GM19351 (cell line): ENCODE measurements around the gene P4HA1.
"Not testable (repeated sequence)": the region's sequence is repeated elsewhere in the genome, so short reads cannot be mapped to it uniquely, and the experiment has no call there.

Source experiments
- ATAC-seq: cut with Tn5 transposase; IDR thresholded peaks from one replicate; pipeline ENCODE4 v1.9.1; 2021; ENCODE audit warnings: mild to moderate bottlenecking, moderate library complexity; ENCODE audit not compliant: unreplicated experiment

The P4HA1 gene

DNA sequence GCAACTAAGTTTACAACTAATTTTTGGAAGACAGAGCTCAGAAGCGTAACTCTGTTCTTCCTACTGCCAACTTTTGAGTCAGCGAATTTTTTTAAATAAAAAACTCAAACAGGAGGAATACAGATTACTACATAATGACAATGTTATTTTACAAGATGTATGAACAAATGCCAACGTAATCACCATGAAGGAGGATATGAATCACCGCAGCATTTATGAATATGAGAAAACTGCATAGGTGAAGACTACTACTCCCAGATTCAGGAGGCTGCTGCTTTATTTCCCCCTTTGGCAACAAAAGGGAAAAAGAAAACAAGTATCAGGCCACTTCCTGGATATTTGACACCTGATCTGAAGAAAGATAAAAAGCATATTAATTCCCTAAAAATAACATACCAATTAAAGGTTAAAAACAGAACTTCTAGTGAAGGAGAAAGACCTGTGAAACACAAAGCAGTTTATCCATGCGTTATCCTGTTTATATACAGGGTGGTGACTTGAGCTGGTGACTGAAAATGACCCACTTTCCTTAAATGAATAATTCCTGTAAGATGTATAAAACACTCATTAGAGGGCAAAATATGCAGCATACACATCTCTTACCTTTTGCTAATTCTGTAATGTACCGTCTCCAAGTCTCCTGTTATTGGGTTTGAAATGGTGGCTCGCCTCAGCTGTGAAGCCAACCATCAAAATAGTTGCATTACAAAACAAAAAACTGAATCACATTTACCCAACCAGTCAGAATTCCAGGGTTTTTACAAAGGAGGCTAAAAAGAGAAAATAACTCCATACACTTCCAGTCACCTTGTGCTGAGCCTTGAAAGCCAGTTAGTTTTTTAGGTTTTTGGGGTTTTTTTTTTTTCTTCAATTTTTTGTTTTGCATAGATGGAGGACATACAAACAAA is 52.0 kb downstream of the P4HA1 start:
- no peak for ATAC-seq

DNA sequence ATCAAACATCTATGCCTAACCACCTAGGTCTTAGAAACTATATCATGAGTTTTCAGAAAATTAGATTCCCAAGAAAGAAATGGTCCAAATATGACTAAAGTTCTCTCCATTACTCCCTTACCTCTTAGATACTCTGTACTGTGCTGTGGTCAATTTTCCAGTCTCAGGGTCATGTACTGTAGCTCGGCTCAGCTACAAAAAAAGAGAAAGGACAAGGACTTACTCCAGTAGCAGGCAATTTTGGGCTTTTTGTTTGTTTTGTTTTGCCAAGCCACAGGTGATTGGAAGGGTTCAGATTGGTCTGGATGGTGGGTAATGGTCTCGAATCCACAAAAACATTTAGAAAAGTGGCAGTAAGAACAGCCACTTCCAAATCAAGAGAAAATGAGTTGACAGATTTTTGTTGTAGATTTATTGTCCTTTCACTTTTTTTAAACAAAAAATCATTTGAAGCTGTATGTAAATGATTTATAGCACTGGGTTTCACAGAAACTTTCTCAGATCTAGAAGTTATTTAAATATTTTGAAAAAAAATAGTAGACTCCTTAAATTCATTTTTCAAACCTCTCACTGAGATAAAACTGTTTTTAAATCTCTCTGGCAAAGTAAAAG is 52.8 kb downstream of the P4HA1 start:
- no peak for ATAC-seq

DNA sequence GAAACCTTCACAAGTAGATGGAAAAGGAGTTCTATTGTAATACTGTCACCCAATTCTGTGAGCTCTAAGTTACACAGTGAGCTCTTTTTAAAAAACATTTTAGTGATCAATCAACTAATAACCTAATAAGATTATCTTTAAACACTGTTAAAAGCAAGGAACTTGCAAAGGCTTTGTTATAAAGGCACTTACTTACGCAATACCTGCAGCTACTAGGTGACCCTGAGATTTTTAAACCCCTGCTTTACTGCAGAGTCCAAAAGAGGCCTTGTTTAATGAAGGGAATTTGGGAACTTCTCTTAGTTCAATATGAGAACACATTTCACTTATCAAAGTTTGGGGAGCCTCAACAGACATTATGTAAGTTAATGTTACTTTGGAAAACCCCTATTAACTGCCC is 53.3 kb downstream of the P4HA1 start:
- ATAC-seq, result no peak

DNA sequence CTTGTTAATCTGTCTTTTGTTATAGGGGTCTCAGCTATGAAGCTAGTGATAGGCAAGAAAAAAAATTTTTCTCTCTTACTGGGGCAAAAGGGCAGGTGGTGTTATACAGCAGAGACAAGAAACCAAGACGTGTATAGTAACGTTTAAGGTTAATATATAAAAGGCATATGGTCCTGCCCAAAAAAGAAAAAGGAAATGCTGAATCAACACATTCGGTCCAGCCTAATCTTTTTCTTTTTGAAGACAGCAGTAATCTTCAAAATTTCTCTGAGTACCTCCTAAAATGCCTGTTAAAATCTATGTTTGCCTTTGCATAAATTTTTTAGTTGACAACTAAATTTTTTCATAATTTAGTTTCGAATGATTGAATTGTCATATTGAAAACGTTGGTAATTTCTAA is 54.5 kb downstream of the P4HA1 start:
- ATAC-seq, result no peak

DNA sequence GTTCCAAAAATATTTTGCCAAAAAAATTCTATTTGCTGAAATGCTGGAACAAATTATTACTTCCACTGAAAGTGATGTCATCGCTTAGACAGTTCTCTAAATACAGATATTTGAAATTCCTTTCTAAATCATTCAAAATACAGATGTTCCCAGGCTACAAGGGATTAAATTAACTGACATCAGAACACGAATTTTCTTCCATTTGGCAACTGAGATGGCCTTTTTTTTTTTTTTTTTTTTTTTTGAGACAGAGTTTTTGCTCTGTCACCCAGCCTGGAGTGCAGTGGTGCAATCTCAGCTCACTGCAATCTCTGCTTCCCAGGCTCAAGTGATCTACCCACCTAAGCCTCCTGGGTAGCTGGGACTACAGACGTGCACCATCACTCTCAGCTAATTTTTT is 57.0 kb downstream of the P4HA1 start:
- ATAC-seq, result no peak

DNA sequence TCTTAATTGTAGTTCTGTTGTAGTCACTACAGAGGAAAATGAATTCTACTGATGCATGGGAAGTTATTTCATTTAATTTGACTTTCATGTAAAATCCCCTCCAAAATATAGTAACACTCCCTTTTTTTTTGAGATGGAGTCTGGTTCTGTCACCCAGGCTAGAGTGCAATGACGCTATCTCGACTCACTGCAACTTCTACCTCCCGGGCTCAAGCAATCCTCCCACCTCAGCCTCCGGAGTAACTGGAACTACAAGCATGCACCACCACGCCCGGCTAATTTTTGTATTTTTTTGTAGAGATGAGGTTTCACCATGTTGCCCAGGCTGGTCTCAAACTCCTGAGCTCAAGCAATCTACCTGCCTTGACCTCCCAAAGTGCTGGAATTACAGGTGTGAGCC is 60.4 kb downstream of the P4HA1 start:
- ATAC-seq, result not testable (repeated sequence)

DNA sequence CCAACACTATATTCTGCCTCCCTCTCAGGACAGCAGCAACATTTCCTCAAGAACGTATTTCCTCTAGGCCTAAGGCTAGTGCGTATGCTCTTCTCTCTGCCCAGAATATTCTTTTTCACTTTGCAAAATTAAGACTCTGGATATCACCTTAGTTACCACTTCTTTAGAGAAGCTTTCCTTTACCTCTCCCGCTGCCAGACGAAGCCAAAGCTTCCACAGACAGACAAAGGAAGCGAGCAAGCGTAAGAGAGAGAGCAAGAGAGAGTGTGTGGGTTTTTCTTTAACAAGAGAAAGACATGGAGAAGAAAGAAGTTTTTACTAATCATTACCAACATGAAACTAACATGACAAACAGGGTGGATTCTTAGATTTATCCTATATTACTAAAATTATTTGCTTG is 64.1 kb downstream of the P4HA1 start:
- ATAC-seq, result no peak

DNA sequence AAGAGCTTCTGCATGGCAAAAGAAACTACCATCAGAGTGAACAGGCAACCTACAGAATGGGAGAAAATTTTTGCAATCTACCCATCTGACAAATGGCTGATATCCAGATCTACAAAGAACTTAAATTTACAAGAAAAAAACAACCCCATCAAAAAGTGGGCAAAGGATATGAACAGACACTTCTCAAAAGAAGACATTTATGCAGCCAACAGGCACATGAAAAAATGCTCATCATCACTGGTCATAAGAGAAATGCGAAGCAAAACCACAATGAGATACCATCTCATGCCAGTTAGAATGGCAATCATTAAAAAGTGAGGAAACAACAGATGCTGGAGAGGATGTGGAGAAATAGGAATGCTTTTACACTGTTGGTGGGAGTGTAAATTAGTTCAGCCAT is 70.0 kb downstream of the P4HA1 start:
- not testable (repeated sequence) for ATAC-seq

DNA sequence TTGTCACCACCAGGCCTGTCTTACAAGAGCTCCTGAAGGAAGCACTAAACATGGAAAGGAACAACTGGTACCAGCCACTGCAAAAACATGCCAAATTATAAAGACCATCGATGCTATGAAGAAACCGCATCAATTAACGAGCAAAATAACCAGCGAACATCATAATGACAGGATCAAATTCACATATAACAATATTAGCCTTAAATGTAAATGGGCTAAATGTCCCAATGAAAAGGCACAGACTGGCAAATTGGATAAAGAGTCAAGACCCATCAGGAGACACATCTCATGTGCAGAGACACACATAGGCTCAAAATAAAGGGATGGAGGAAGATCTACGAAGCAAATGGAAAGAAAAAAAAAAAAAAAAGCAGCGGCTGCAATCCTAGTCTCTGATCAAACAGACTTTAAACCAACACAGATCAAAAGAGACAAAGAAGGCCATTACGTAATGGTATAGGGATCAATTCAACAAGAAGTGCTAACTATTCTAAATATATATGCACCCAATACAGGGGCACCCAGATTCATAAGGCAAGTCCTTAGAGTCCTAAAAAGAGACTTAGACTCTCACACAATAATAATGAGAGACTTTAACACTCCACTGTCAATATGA is 73.1 kb downstream of the P4HA1 start:
- ATAC-seq, result not testable (repeated sequence)

DNA sequence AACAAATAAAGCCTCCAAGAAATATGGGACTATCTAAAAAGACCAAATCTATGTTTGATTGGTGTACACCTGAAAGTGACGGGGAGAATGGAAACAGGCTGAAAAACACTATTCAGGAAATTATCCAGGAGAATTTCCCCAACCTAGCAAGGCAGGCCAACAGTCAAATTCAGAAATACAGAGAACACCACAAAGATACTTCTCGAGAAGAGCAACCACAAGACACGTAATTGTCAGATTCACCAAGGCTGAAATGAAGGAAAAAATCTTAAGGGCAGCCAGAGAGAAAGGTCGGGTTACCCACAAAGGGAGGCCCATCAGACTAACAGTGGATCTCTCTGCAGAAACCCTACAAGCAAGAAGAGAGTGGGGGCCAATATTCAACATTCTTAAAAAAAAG is 73.7 kb downstream of the P4HA1 start:
- ATAC-seq, result not testable (repeated sequence)

DNA sequence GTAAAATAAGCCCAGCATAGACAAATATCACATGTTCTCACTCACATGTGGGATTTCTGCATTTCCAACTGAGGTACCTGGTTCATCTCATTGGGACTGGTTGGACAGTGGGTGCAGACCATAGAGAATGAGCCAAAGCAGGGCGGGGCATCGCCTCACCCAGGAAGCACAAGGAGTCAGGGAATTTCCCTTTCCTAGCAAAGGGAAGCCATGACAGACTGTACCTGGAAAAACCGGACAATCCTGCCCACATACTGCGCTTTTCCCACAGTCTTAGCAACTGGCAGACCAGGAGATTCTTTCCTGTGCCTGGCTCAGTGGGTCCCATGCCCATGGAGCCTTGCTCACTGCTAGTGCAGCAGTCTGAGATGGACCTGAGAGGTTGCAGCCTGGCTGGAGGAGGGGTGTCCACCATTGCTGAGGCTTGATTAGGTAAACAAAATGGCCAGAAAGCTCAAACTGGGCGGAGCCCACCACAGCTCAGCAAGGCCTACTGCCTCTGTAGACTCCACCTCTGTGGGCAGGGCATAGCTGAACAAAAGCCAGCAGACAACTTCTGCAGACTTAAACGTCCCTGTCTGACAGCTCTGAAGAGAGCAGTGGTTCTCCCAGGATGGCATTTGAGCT is 75.0 kb downstream of the P4HA1 start:
- ATAC-seq, result not testable (repeated sequence)

DNA sequence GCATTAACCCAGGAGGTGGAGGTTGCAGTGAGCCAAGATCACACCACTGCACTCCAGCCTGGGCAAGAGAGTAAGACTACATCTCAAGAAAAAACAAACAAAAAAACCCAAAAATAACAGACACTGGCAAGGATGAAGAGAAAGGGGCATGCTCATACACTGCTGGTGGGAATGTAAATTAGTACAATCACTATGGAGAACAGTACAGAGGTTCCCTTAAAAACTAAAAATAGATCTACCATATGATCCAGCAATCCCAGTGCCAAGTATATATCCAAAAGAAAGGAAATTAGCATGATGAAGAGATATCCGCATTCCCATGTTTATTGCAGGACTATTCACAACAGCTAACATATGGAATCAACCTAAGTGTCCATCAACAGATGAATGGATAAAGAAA is 75.6 kb downstream of the P4HA1 start:
- ATAC-seq, result no peak

DNA sequence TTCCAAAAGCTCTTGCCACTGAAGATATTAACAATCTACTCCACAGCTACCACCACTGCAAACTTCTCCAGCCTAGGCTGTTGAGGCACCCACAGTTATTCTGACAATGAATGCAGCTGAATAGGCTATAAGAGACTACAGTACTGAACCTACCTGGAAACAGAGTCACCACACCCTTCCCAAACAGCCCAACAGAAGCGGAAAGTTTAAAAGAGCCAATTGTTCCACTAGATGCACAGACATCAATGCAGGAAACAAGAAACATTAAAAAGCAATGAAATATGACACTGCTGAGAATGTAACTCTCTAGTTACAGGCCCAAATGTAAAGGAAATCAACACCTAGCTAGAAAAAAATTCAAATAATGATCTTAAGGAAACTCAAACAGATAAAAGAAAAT is 77.6 kb downstream of the P4HA1 start:
- ATAC-seq, result no peak

DNA sequence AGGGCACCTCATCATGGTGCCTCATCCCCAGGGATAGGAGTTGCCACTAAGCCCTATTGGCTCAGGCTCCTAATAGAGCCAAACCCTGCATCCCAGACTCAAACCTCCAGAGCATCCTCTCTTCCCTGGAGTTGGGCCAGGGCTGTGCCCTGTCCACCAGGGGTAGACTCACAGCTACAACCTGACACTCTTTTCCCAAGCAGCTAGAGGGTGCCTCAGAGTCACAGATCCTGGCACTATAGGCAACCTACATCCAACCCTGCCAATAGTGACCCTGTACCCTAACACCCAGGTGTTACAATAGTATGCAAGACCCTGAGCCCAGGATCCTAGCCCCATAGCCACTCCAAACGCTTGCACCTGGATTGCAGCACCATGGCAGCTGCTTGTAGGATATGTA is 78.0 kb downstream of the P4HA1 start:
- ATAC-seq, result no peak

DNA sequence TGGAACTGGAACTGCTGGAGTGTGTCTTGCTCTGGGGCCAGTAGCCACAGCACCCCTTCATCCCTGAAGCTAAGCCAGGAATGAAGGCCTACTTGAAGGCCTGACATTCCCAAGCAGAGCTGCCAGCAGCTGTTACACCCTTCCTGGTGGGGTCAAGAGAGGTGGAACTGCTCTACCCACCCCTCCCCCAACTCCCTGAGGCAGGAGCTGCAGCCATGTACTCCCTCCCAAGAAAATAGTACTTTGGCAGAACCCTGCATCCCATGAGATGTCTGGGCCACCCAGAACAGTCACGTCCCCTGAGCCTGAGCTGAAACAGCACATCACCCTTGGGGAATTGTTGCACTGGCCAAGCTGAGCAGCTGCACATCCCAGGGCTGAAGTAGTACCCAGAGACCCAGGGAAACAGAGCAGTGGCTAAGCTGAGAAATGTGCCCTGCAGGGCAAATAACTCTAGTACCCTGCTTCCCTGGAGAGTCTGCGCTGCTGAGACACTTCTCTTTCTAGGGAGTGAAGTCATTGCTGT is 78.6 kb downstream of the P4HA1 start:
- no peak for ATAC-seq

DNA sequence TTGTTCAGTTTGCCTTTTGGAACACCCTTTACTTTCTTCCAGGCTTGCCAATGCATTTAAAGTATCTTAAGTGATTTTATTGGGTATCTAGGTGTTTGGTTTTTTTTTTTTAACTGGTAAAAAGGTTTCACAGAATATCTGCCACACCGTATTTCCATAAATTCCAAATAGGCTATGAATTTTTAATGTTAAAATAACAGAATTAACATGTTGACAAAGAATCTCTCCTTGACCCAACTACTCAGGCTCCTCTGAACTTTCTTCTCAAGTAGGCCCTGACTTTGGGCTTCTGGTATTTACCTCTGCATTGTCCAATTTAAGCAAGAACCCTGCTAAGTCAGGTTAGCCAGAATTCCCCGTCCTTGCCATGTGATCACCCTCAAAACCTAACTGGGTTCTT is 80.9 kb downstream of the P4HA1 start:
- no peak for ATAC-seq

DNA sequence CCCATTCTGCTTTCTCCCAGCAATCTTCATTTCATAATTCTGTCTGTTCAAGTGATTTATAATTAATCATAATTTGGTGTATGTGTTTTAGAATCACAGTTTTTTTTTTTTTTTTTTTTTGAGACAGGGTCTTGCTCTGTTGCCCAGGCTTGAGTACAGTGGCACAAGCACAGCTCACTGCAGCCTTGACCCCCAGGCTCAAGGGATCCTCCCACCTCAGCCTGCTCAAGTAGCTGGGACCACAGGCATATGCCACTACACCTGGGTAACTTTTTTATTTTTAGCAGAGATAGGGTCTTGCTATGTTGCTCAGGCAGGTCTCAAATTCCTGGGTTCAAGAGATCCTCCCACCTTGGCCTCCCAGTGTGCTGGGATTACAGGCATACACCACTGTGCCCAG is 92.8 kb downstream of the P4HA1 start:
- ATAC-seq, result no peak

DNA sequence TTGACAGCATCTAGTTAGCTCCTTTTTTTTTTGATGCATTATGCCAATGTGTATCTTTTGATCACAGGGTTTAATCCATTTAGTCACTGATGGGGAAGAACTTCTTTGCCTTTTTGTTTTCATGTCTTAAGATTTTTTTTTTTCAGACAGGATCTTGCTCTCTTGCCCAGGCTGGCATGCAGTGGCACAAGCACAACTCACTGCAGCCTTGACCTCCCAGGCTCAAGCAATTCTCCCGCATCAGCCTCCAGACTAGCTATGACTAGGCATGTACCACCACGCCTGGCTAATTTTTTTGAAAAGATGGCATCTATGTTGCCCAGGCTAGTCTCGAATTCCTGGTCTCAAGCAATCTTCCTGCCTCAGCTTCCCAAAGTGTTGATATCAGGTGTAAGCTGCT is 95.7 kb downstream of the P4HA1 start:
- no peak for ATAC-seq

DNA sequence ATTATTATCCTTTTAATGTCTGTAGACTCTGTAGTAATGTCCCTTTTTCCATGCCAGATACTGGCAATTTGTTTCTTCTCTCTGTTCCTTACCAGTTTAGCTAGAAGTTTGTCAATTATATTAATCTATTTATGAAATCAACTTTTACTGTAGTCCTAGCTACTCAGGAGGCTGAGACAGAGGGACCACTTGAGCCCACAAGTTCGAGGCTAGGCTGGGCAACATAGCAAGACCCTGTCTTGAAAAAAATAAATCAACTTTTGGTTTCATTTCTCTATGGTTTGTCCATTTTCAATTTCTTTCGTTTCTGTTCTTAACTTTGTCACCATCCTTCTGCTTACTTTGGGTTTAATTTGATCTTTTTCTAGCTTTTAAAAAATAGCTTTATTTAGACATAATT is 99.6 kb downstream of the P4HA1 start:
- ATAC-seq, result no peak

DNA sequence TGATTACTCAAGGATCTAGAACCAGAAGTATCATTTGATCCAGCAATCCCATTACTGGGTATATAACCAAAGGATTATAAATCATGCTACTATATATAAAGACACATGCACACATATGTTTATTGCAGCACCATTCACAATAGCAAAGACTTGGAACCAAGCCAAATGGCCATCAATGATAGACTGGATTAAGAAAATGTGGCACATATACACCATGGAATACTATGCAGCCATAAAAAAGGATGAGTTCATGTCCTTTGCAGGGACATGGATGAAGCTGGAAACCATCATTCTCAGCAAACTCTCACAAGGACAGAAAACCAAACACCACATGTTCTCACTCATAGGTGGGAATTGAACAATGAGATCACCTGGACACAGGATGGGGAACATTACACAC is 101.2 kb downstream of the P4HA1 start:
- not testable (repeated sequence) for ATAC-seq

DNA sequence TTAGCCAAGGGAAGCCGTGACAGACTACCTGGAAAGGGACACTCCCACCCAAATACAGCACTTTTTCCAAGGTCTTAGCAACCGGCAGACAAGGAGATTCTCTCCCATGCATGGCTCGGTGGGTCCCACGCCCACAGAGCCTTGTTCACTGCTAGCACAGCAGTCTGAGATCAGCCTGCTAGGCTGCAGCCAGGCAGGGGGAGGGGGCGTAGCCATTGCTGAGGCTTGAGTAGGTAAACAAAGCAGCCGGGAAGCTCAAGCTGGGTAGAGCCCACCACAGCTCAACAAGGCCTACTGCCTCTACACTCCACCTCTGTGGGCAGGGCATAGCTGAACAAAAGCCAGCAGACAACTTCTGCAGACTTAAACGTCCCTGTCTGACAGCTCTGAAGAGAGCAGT is 106.9 kb downstream of the P4HA1 start:
- ATAC-seq, result not testable (repeated sequence)
